Caco-2 (cell line): ENCODE results near the gene ANKRD61. TPM values are rescaled to one million over a fixed set of nuclear protein-coding genes. Genes with fewer than 3 reads are reported as not detected.
"Not testable (repeated sequence)": the region's sequence is repeated elsewhere in the genome, so short reads cannot be mapped to it uniquely, and the experiment has no call there.

ENCODE experiments used
- Bru-seq: library from RNA; stranded (reverse); fragments of 400-500 nt; gene quantifications from one replicate; lab custom pipeline; 2021; lab: Mats Ljungman, UMichigan
- BruChase-seq, 2 experiments: library from RNA; stranded (reverse); fragments of 400-500 nt; gene quantifications; one replicate each; lab custom pipeline; 2021; lab: Mats Ljungman, UMichigan
- BruUV-seq: library from RNA; stranded (reverse); fragments of 400-500 nt; replicated peaks from 2 replicates; lab custom pipeline; 2021; lab: Mats Ljungman, UMichigan
- CTCF ChIA-PET: fragments of 300-600 bp; sonication (Branson Sonifier 250); formaldehyde crosslinking; loops from one replicate; lab custom pipeline; 2022; ENCODE audit warnings: antibody characterized with exemption; lab: Charles Lee
- POLR2A ChIA-PET: fragments of 300-600 bp; sonication (Branson Sonifier 250); formaldehyde crosslinking; loops from one replicate; lab custom pipeline; 2022; ENCODE audit warnings: antibody characterized with exemption; lab: Charles Lee
- DNase-seq, 2 experiments: peaks; one replicate each; pipeline versions ENCODE4 v3.0.0 to v3.0.0-alpha.2; 2020 to 2022
- H3K27me3 ChIP-seq: replicated peaks from 2 replicates; pipeline ENCODE4 v1.6.0; 2011; ENCODE audit warnings: low read length; ENCODE audit not compliant: control insufficient read depth, insufficient read depth
- H3K36me3 ChIP-seq: 2 replicates; pipeline ENCODE4 v1.5.1; 2011; ENCODE audit warnings: low read length; ENCODE audit not compliant: control insufficient read depth, insufficient read depth
- H3K4me1 ChIP-seq: fragments of 250-450 bp; sonication (Bioruptor Pico); 2 replicates; pipeline ENCODE4 v1.5.1; 2020; ENCODE audit warnings: mild to moderate bottlenecking
- H3K4me3 ChIP-seq: 2 replicates; pipeline ENCODE4 v1.5.1; 2011; ENCODE audit warnings: low read depth, mild to moderate bottlenecking, control low read depth, low read length
- H3K9me3 ChIP-seq: fragments of 250-450 bp; sonication (Bioruptor Pico); 2 replicates; pipeline ENCODE4 v1.5.1; 2020; ENCODE audit warnings: mild to moderate bottlenecking, moderate library complexity
- H3K27ac Mint-ChIP-seq: one replicate; pipeline ENCODE4 v1.8.0; 2022; ENCODE audit warnings: mixed read lengths; ENCODE audit not compliant: unreplicated experiment
- H3K27me3 Mint-ChIP-seq: one replicate; pipeline ENCODE4 v1.8.0; 2022; ENCODE audit warnings: mixed read lengths; ENCODE audit not compliant: insufficient read depth, unreplicated experiment
- H3K36me3 Mint-ChIP-seq: one replicate; pipeline ENCODE4 v1.8.0; 2022; ENCODE audit warnings: mild to moderate bottlenecking, mixed read lengths; ENCODE audit not compliant: insufficient read depth, unreplicated experiment
- H3K4me1 Mint-ChIP-seq: one replicate; pipeline ENCODE4 v1.8.0; 2022; ENCODE audit warnings: low read depth, mixed read lengths; ENCODE audit not compliant: unreplicated experiment
- H3K4me3 Mint-ChIP-seq: one replicate; pipeline ENCODE4 v1.8.0; 2022; ENCODE audit warnings: mild to moderate bottlenecking, moderate library complexity, mixed read lengths; ENCODE audit not compliant: unreplicated experiment
- H3K9me3 Mint-ChIP-seq: one replicate; pipeline ENCODE4 v1.8.0; 2022; ENCODE audit warnings: mixed read lengths; ENCODE audit not compliant: unreplicated experiment
- intact Hi-C: fragments of 100-400 bp; cut with micrococcal nuclease; formaldehyde crosslinking; loops from one replicate; pipeline ENCODE4 v1.10.0; 2022; ENCODE audit not compliant: unreplicated experiment
- long read RNA-seq: library from polyadenylated mRNA; stranded (forward); transcript quantifications from one replicate; pipeline ENCODE4 v2.0.0, GENCODE V29; 2022
- total RNA-seq: library from RNA; stranded (reverse); gene quantifications from 2 replicates; pipeline ENCODE4 v1.2.3, GENCODE V29; 2022
- TF ChIP-seq, protein P1 (sequence below), 2 experiments: fragments of 200-600 bp in 1 of 2; IDR thresholded peaks; 1 replicate in 1 of 2; 2 replicates in 1 of 2; pipeline versions ENCODE4 v1.5.1 to v1.8.0; 2011 to 2022; ENCODE audit warnings: antibody characterized with exemption in 1 of 2, control low read depth in 1 of 2, inconsistent platforms in 1 of 2, low read depth in 1 of 2, low read length in 1 of 2, mild to moderate bottlenecking in 1 of 2, moderate library complexity in 1 of 2; ENCODE audit not compliant: insufficient read depth in 1 of 2, severe bottlenecking in 1 of 2, unreplicated experiment in 1 of 2

Gene ANKRD61
- total RNA-seq = 0.32 TPM in 1 of 2 replicates, not detected in the other
- Bru-seq, nascent RNA = percentile 27 among the genes with signal in this experiment
- percentile 30 among the genes with signal in this experiment for BruChase-seq, experiment 1, labeled RNA remaining after a 2-hour chase
- BruChase-seq, experiment 2, labeled RNA remaining after a 6-hour chase = percentile 30 among the genes with signal in this experiment
- long read RNA-seq = 0 reads

DNA sequence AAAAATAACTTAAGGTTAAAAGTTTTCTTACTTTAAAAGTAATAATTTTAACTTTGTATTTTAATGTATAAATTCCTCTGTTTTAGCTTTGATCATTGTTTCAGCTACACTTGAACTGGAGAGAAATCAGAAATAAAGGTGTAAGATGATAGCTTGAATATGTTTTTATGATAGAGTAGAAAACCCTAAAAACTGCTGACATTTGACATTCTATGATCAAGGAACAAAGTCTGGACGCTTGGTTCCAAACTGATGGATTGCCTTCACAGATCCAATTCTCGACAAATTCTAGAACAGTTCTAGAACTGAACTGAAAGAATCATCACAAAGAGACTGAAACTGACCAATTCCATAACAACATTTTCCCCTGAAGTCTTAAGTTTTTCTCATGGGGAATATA lies at the start of gene ANKRD61:
Gene ANKRD61, plus strand, starts transcription at position 389 of the 400 bp plus-strand sequence. Its CDS starts 0 bp downstream, at position 389.
- no peaks in the 10 kb centered on the region for H3K4me1 Mint-ChIP-seq
- POLR2A ChIA-PET = interaction anchor here (0.5 kb wide), 1 partner anchor 1781 kb away, joined by 3 read pairs; no protein-coding TSS in a partner anchor
- no peak within 1 kb of the TSS for H3K4me3 Mint-ChIP-seq
- no peaks in the 10 kb centered on the region for H3K27me3 Mint-ChIP-seq
- no peak for DNase-seq
- Histone ChIP-seq H3K4me3 (no peak within 1 kb of the TSS), H3K36me3 (peaks cover 5% of the 10 kb centered on the region), H3K27me3 (no peaks in the 10 kb centered on the region), H3K9me3 (no peaks in the 10 kb centered on the region), H3K4me1 (no peaks in the 10 kb centered on the region)
- peaks cover 93% of the 10 kb centered on the region for H3K36me3 Mint-ChIP-seq
- CTCF ChIA-PET = interaction anchor here (0.6 kb wide), 1 partner anchor 413 kb away, joined by 3 read pairs; no protein-coding TSS in a partner anchor
- TF ChIP-seq, protein P1, sequence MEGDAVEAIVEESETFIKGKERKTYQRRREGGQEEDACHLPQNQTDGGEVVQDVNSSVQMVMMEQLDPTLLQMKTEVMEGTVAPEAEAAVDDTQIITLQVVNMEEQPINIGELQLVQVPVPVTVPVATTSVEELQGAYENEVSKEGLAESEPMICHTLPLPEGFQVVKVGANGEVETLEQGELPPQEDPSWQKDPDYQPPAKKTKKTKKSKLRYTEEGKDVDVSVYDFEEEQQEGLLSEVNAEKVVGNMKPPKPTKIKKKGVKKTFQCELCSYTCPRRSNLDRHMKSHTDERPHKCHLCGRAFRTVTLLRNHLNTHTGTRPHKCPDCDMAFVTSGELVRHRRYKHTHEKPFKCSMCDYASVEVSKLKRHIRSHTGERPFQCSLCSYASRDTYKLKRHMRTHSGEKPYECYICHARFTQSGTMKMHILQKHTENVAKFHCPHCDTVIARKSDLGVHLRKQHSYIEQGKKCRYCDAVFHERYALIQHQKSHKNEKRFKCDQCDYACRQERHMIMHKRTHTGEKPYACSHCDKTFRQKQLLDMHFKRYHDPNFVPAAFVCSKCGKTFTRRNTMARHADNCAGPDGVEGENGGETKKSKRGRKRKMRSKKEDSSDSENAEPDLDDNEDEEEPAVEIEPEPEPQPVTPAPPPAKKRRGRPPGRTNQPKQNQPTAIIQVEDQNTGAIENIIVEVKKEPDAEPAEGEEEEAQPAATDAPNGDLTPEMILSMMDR (IDR thresholded peaks at IDR 0.05; ENCODE audit: insufficient read depth in 1 of 2, low read depth in 1 of 2, low read length in 1 of 2, severe bottlenecking in 1 of 2, unreplicated experiment in 1 of 2) = no peak
- no peak within 1 kb of the TSS for H3K27ac Mint-ChIP-seq
- no TSS peak for BruUV-seq
- intact Hi-C loops = no loop called here
- no peaks in the 10 kb centered on the region for H3K9me3 Mint-ChIP-seq

DNA sequence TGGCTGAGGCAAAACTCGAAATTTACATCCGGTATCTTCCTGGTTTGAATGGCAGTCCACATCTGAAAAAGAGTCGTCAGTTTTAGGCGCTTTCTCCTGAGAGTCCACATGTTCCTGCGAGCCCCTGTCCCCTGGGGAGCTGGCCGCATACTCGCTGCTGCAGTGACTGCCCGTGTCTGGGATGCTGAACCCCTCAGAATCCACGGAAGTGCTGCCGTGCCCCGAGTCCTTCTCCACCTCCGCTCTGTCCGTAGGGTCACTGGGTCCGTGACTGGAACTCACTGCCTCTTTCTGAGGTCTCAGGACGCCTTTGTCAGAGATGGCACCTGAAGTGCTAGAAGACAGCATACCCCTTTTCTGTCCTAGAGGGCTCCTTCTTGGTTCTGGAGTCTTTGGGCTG lies 44.1 kb upstream of the ANKRD61 start:
- H3K9me3 ChIP-seq, POLR2A ChIA-PET, H3K9me3 Mint-ChIP-seq, H3K27ac Mint-ChIP-seq, H3K36me3 ChIP-seq, H3K27me3 ChIP-seq, DNase-seq, CTCF ChIA-PET, H3K4me3 Mint-ChIP-seq, H3K4me3 ChIP-seq, H3K4me1 Mint-ChIP-seq, H3K4me1 ChIP-seq, H3K27me3 Mint-ChIP-seq, intact Hi-C loops: not testable (repeated sequence)
- peaks cover 50% of the 10 kb centered on the region for H3K36me3 Mint-ChIP-seq
- TSS peak; percentile 47 for BruUV-seq

DNA sequence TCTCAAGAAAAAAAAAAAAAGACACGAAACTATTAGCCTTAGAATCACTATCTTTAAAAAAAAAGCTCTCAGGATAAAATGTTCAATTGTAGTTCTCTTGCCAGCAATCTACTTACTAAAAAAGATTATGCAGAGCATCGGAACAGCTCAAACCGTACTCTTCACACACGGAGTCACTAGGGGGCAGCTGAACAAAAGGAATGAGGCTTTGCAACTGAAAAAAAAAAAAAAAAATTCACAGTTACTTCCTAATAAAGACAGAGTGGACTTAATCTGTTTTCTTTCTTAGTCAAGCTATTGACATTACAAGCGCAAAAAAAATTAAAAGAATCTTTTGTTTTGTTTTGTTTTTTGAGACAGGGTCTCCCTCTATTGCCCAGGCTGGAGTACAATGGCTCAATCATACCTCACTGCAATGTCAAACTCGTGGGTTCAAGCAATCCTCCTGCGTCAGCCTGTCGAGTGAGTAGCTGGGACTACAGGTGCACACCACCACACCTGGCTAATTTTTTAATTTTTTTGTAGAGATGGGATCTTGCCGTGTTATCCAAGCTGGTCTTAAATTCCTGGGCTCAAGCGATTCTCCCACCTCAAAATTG lies 33.9 kb upstream of the ANKRD61 start:
- H3K9me3 ChIP-seq = no peaks in the 10 kb centered on the region
- Mint-ChIP-seq H3K27me3 (no peaks in the 10 kb centered on the region), H3K27ac (no peak overlapping the region), H3K4me1 (peaks cover 10% of the 10 kb centered on the region), H3K4me3 (no peak overlapping the region), H3K36me3 (peaks cover 75% of the 10 kb centered on the region), H3K9me3 (no peaks in the 10 kb centered on the region)
- CTCF ChIA-PET = interaction anchor here (0.6 to 1.5 kb wide), 17 partner anchors 10 to 661 kb away, joined by 3 to 25 read pairs (median 4); partner anchors contain the start of genes AIMP2 and PMS2
- POLR2A ChIA-PET = interaction anchor here (0.5 to 1.3 kb wide), 6 partner anchors 11 to 140 kb away, joined by 4 to 5 read pairs (median 5); partner anchors contain the start of gene PMS2
- DNase-seq = peak; percentile 63 to 71
- intact Hi-C loops = loop anchor here (1.0 to 10.0 kb wide), 2 partner anchors 109 to 143 kb away; no protein-coding TSS in a partner anchor
- BruUV-seq = no TSS peak
- H3K4me3 ChIP-seq = no peak overlapping the region
- no peaks in the 10 kb centered on the region for H3K27me3 ChIP-seq
- TF ChIP-seq, protein P1 (IDR thresholded peaks at IDR 0.05; ENCODE audit: insufficient read depth in 1 of 2, low read depth in 1 of 2, low read length in 1 of 2, severe bottlenecking in 1 of 2, unreplicated experiment in 1 of 2) = peak; percentile 60 to 79
- H3K4me1 ChIP-seq = peaks cover 15% of the 10 kb centered on the region
- no peaks in the 10 kb centered on the region for H3K36me3 ChIP-seq
